ENCODE data around the gene RBFOX2.
"Not testable (repeated sequence)": the region's sequence is repeated elsewhere in the genome, so short reads cannot be mapped to it uniquely, and the experiment has no call there.

DNA sequence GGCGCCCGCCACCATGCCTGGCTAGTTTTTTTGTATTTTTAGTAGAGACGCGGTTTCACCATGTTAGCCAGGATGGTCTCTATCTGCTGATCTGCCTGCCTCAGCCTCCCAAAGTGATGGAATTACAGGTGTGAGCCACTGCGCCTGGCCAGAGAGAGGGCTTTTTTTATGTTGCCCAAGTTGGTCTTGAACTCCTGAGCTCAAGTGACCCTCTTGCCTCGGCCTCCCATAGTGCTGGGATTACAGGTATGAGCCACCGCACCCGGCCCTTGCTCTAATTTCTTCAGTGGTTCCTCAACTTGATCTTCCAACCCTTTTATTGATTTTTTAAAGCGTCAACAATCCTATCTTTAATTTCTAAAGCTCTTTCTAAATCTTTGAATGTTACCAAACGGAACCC lies 25.8 kb upstream of the RBFOX2 start:
- TF ChIP-seq, protein P1, sequence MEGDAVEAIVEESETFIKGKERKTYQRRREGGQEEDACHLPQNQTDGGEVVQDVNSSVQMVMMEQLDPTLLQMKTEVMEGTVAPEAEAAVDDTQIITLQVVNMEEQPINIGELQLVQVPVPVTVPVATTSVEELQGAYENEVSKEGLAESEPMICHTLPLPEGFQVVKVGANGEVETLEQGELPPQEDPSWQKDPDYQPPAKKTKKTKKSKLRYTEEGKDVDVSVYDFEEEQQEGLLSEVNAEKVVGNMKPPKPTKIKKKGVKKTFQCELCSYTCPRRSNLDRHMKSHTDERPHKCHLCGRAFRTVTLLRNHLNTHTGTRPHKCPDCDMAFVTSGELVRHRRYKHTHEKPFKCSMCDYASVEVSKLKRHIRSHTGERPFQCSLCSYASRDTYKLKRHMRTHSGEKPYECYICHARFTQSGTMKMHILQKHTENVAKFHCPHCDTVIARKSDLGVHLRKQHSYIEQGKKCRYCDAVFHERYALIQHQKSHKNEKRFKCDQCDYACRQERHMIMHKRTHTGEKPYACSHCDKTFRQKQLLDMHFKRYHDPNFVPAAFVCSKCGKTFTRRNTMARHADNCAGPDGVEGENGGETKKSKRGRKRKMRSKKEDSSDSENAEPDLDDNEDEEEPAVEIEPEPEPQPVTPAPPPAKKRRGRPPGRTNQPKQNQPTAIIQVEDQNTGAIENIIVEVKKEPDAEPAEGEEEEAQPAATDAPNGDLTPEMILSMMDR (IDR thresholded peaks at IDR 0.05; ENCODE audit: low read length) = not testable (repeated sequence)
- TF ChIP-seq EZH2 (IDR thresholded peaks at IDR 0.05; ENCODE audit: borderline replicate concordance, low read length) = not testable (repeated sequence)

Measured in OCI-LY1 (cell line).